NCI-H2081 treated with DMSO at 0.1 percent for 48 hours (cell line): ENCODE data around the gene MSANTD2.

Experiments
- DNase-seq: peaks from one replicate; lab custom pipeline; 2025; lab: John Stamatoyannopoulos, UW

The MSANTD2 gene

DNA sequence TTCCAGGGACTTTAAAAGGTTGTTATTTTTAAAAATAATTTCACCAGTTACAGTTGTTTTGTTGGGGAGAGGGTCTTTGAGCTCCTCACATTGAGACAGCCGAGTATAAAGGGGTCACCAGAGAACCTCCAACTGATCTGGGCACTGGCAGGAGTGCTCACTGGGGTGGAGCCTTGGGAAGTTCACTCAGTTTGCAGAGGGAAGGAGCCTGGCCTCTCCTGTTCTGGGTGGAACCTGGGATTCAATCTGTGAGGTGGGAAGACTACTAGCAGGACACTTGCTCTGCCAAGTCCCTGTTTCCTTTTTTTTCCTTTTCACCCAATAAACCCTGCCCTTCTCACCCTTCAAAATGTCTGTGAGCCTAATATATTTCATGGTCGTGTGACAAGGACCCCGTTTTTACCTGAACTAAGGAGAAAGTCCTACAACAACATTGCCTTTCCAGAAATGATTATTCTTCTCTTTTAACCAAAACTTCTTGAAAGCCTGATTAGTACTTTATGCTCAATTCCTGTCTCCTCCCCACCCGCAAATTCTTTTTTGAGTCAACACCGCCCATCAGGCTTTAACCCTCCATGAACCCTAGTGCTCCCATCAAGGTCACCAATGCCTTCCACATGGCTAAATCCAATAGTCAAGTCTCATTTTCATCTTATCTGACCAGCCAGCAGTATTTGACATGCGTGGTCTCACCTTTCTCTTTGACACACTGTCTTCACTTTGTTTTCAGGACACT lies 22.0 kb upstream of the MSANTD2 start:
- no peak for DNase-seq

DNA sequence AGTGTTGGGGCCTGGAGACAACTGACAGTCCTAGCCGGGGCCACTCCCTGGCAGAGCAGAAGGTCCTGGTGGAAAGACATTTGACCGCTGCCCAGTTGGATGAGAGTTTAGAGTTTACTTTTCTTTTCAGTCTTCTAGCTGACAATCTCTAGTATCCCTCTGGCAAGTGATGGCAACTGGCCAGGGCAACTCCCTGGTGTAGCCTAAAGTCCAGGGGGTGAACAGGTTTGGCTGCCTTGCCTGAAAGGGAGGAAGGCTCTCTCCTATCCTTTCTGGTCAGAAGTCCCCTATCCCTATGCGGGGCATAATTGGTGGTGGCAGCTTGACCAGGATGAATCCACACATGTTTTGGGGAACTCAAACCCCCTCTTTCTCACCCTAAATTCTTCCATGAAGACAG lies 16.8 kb upstream of the MSANTD2 start:
- DNase-seq: no peak

DNA sequence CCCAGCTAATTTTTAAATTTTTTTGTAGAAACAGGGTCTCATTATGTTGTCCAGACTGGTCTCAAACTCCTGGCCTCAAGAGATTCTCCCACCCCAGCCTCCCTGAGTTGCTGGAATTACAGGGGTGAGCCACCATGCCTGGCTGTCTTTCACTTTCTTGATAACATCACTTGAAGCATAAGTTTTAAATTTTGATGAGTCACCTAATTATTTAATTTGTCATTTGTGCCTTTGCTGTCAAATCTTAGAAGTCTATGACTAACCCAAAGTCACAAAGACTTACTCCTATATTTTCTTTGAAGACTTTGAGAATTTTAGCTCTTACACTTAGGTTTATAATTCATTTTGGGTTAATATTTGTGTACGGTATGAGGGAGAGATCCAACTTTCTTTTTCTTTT lies 14.5 kb upstream of the MSANTD2 start:
- no peak for DNase-seq

DNA sequence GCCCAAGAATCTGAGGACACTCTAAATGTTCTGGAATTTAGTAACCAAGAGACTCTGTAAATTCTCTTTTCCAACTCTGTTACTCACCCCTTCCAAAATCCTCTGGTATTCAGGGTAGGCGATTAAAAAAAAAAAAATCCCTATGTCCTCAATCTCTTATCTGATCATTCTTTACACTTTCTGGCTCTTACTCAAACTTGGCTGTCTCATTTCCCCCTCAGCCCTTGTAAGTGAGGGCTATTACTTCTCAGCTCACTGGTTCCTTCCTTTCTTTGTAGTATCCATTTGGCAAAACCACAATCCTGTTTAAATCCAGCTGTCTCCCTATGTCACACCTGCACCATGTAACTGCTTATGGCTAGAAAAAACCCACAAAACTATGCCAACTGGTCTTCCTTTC lies 12.7 kb upstream of the MSANTD2 start:
- no peak for DNase-seq

DNA sequence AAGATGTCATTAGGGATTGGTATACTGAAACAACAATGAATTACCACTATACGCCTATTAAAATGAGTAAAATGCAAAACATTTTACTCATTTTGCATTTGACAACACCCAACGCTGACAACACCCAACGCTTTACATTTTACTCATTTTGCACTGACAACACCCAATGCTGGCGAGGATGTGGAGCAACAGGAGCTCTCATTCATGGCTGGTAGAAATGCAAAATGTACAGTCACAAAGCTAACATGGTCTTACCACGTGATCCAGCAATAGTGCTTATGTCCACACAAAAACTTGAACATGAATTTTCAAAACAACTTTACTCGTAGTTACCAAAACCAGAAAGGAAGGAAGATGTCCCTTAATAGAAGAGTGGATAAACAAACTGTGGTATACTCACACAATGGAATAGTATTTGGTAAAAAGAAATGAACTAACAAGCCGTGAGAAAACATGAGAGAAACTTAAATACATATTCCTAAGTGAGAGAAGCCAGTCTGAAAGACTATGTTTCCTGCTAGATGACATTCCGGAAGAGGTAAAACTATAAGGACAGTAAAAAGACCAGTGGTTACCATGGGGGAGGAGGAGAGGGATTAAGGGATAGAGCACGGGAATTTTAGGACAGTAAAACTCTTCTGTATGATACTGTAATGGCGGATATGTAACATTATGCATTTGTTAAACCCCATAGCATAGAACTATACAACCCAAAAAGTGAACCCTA lies 11.4 kb upstream of the MSANTD2 start:
- DNase-seq: no peak

DNA sequence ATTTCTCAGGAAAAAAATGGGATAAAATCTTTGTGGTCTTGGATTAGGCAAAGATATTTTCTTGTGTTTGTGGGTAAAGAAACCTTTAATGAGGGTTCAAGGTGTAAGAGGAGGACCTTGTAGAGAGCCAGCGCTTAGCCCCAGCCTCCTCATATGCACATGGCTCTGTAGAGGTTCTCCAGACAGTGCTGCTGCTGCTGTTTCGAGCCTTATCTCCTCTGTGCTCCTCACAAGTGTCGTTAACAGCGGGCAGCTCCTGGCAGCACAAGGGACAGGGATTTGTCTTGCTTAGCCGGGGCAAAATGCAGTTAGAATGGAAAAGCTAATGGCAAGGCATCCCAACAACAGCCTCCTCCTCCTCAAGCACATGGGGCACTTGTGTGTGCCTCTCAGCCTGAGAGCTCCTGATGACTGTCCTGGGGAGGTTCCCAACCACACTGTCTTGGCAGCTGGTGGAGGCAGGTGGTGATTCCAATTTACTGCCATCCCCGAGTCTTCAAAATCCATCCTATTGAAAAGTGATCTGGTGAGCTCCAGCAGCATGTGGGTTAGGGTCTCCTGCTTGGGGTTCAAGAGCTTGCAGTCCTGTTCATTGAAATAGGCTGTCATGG lies 7.6 kb upstream of the MSANTD2 start:
- DNase-seq: no peak

DNA sequence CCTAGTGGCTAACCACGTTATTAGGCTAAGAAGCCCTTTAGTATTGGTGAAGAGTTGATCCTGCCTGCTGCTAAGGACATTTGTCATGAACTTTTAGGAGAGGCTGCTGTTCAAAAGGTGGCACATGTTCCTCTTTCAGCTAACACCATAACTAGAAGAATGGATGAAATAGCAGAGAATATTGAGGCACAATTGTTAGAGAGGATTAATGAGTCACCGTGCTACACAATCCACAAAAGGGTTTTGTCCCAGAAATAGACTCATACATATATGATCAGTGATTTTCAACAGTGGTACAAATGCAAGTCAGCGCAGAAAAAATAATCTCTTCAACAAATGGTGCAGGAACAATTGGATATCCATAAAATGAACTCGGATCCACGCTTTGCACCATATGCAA lies 7.0 kb upstream of the MSANTD2 start:
- no peak for DNase-seq

DNA sequence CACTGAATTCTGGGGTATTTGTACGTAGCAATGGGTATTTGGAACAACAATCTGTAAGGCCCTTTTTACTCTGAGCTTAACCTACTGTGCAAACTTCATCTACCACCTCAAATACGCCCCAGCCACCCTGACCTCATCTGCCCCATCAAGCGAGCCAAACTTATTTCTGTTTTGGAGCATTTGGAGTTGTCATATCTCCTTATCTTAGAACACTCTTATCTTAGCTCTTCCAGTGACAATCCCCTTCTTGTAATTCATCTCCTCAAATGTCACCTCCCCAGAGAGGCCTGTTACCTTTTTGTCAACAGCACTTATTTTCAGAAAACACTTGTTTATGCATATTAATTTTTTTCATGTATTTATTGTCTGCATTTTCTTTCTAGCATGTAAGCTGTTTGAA lies 4.7 kb upstream of the MSANTD2 start:
- no peak for DNase-seq

DNA sequence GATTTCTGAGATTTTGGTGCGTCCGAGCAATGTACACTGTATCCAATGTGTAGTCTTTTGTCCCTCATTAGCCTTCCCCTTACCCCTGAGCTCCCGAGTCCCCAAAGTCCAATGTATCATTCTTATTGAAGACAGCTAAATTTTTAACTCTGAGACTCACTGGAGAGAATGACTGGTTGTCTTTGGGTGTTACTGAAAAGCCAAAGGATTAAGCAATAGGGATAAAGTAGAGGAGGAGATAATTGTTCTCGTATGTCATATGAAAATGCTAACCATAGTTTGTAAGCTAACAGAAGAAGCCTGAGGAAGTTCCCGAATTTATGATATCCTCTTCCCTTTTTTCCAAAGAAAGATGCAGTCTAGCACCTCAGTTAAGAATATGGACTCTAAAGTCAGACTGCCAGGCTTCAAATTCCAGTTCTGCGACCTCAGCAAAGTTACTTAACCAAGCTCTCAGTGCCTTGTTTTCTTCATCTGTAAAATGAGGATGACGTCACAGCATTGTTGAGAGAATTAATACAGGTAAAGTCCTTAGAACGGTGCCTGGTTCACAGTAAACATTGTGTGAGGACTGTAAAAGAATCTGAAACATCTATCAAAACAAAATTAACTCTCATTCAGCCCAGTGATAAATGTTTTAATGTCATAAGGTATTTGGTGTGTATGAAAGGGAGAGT lies 1.6 kb upstream of the MSANTD2 start:
- no peak for DNase-seq

DNA sequence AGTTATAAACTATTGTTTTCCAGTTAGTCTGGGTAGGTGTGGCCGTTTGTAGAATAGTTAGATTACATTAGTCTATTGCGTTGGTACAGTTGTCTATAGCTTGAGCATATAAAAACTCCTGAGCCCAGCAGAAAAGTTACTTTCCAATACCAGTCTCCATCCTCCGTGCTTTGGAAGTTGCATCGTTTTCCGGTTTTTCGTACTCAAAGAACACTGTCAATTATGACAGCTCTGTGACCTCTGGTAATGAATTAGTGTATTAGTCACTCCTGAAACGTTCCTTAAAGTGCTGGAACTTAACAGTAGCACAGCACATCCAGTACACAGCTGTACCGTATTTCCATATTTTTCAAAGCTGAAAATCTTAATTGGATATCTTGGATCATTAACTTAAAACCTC lies 808 bp upstream of the MSANTD2 start:
- DNase-seq: no peak

DNA sequence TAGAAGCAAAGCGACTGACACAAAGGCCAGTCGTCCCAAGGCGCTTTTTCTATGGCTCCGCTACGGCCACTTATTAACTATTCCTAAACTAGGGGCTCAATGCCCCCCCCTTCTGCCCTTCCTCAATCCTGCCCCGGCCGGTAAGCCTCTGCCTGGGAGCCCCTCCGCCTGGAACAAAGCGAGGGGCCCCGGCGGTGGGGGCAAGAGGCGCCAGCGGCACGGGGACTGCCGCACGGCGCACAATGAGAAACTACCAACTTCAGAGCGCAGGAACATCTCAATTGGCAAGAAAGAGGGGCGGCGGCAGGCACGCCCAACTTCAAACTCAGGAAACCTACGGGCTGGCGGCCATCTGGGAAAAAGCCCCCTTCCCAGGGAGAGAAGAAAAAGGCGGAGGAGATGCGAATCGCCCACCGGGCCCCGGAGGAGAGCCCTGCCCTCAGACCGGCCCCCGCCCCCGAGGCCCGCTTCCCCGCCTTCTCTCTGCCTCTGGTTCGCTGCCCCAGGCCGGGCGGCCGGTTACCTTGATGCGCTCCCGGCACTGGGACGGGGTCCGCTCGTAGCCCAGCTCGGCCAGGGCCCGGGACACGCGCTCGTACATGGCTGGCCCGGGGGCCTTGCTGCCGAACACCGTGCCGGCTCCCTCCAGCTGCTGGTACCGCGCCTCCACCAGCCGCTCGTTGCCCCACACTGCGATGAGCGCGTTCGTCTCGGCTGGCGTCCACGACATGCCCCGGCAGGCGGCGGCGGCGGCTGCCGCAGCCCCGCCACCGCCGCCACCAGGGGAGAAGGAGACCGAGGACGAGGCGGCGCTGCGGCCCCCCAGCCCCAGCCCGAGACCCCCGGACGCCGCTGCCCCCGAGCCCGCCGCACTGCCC lies 619 bp downstream of the MSANTD2 start:
- DNase-seq: no peak

DNA sequence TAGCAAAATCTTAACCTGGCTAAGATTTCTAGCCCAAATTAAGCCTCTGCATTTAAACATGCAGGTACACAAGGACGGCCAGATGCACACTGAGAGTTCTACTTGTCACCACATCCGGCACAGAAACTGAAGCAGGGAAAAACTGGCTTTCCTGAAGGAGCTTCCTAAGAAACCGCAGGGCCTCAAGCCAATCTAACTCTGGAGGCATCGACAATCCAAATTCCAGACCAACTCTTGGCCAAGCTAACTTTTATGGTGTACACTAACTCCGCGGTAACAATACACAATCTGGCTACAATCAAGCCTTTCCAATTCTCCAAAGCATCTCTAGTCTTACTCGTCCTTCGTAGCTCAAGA lies 1.2 kb downstream of the MSANTD2 start:
- DNase-seq: no peak

DNA sequence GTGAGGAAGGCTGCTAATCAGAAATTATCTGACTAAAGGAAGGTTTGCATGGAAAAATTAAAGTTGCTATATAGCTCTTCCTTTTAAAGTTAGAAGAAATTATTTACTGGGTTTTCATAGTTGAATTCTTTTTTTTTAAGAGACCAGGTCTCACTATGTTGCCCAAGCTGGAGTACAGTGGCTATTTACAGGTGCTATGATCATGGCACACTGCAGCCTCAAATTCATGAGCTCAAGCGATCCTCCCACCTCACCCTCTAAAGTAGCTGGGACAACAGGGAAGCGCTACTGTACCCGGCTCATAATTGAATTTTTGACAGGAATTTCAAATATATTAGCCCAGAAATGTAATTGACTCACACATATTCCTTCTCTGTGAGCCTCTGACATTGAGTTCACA lies 3.9 kb downstream of the MSANTD2 start:
- no peak for DNase-seq

DNA sequence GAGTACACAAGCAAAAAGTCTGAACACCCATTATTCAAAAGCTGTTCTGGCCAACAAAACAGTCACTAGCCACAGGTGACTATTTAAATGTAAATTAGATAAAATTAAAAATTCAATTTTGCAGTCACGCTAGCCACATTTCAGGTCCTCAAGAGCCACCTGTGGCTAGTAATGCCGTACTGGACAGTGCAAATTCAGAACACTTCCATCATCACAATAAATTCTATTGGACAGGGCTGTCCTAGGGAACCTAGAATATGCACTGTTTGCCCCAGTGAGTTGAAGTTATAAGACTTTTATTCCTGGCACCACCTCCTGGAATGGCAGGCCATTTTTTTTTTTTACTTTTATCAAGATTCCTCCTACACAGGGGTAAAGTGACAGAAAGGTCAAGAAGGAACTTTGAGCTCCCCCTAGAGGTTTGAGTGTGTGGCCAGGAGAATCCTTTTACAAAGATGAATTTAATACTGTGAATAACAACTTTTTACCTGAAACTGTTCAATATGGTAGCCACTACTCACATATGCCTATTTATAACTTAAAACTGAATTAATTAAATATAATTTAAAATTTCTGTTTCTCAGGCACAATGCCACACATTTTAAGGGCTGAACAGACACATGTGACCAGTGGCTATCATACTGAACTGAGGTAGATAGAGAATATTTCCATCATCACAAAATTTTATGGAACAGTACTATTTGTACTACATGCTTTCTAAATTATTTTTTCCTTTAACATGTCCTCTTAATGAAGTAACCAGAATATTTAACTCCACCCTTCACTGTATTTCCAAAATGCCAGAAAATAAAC lies 6.5 kb downstream of the MSANTD2 start:
- peak; percentile 28 for DNase-seq

DNA sequence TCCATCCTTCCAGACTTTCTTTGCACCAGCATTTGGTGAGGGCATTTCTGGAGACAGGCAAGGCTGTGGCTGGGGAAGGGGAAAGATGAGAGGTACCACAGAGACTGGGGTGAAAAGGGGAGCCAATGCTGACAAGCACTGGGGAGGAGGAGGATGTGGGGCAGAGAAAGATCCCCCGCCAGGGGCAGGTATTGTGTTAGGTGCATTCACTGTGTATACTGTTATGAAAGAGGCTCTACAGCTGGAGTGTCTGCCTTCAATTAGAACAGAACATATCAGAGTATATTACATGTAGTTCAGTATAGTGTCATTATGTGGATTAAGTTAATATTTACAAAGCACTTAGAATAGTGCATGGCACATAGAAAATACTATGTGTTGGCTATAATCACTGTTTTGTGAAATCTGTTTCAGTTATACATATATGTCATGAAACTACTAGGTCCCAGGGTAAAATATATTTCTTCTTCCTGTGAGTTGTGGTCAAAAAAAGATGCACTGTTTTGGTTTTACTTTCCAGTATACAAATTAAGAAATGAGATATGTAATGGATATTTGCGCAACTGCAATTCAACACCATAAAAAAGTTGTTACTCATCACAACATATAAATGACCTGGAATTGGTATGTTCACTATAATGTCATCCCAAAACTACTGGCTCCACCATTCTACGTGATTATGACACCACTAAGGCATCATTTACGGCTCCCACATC lies 8.4 kb downstream of the MSANTD2 start:
- no peak for DNase-seq

DNA sequence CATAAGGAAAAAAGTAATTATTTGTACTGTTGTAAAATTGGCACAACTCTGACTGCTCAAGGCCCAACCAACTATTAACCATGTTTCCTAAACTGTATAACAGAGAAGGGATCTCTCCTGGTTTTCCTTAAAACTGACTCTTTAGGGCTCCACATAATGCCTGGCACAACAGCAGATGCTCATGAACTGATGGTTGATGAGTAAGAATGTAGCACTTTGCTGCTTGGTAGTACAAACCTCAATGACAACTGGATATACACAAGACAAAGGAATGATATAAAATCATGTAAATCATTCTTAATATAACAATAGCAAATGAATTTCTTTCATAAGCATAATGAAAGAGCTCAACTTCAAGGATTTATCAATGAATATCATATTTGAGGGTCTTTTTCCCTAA lies 11.7 kb downstream of the MSANTD2 start:
- no peak for DNase-seq

DNA sequence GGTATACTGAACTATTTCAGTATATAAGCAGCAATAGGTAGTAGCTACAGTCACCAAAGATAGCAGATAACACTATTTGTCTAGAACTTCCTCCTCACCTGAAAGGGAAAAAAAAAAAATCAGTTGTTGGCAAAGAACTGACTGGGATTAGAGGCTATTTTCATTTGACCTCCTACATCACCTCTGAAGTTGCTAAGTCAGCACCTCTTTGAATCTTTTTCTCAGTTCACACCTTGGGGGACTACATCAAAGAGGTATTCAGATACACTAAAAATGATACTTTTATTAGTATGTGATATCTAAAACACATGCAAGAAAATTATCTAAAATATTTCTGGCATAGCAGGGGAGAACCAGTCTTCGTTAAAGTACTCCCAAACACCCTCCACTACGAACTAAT lies 16.2 kb downstream of the MSANTD2 start:
- DNase-seq: no peak

DNA sequence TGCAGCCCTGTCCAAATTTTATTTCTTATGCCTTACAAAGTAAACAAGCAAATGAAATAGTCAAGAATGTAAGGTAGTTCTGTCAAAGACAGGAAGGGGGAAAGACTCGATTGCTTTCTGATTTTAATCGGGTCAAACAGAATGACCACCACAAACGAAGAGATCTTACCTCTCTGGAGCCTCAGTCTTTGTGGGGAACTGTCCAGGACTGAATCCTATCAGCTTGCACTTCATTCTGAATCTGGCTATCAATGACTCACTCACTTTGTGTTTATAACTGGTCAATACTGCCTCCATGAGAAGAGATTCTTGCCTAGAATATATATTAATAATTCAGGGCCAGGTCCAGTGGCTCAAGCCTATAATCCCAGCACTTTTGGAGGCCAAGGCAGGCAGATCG lies 17.2 kb downstream of the MSANTD2 start:
- no peak for DNase-seq

DNA sequence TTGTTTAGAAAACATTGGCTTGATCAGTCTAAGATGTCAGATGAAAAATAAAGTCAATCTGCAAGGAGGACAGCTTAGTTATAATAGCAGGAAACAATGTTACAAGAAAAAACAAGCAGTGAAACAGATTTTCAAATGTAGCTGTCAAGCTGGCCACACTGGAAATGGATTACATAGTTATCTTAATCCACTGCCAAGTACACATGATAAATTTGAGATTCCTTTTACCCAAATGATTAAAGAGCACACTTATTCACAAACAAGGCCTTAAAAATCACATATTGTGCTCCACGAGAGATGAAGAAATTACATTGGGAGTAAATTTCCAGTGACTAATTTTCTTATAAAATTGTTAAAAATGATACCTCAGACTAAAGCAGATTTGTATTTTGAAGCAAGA lies 20.6 kb downstream of the MSANTD2 start:
- no peak for DNase-seq

DNA sequence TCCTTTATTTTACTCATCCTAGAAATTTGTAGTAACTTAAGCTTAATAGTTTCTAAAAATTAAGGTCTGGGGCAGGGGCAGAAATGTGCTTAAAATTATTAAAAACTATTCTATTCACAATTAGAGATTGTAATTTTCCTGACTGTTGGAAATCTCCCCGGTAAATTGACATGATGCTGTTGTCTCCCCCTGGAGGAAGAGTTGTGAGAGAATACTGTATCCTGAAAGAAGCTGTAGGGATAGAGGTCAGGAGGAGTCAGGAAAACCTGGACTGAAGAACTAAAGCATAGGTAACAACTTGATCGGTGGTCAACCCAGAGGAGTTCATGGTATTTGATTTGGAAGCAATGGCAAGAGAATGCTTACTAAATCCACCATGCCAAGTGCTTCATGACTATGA lies 21.9 kb downstream of the MSANTD2 start:
- no peak for DNase-seq
